HG03139 (cell line): Measurements from ENCODE around the gene RPS27L.

Experiments used
- ATAC-seq: cut with Tn5 transposase; IDR thresholded peaks from one replicate; pipeline ENCODE4 v1.9.1; 2021; ENCODE audit not compliant: unreplicated experiment

The RPS27L gene

GRCh38 chr15:63157118-63157843 is at the start of gene RPS27L:
Gene RPS27L (minus strand): TSS chr15:63157477. CDS start chr15:63157405, 72 bp downstream.
- ATAC-seq = peak; percentile 88

GRCh38 chr15:63206079-63206478 is 48.8 kb upstream of the RPS27L start:
- ATAC-seq = no peak

- ATAC-seq = no peak
Measured at GRCh38 chr15:63203451-63204090, 46.3 kb upstream of the RPS27L start.

- no peak for ATAC-seq
Measured at GRCh38 chr15:63202861-63203260, 45.6 kb upstream of the RPS27L start.

- ATAC-seq = no peak
Measured at GRCh38 chr15:63200464-63201249, 43.4 kb upstream of the RPS27L start.

- ATAC-seq = no peak
Measured at GRCh38 chr15:63198371-63199250, 41.3 kb upstream of the RPS27L start.

- no peak for ATAC-seq
Measured at GRCh38 chr15:63197626-63198025, 40.3 kb upstream of the RPS27L start.

GRCh38 chr15:63196842-63197241 is 39.6 kb upstream of the RPS27L start:
- ATAC-seq = no peak

- ATAC-seq = no peak
Measured at GRCh38 chr15:63195569-63196015, 38.3 kb upstream of the RPS27L start.

- no peak for ATAC-seq
Measured at GRCh38 chr15:63194880-63195568, 37.7 kb upstream of the RPS27L start.

GRCh38 chr15:63194302-63194701 is 37.0 kb upstream of the RPS27L start:
- no peak for ATAC-seq

GRCh38 chr15:63192619-63193206 is 35.4 kb upstream of the RPS27L start:
- no peak for ATAC-seq

GRCh38 chr15:63191895-63192618 is 34.8 kb upstream of the RPS27L start:
- peak; percentile 36 for ATAC-seq

- ATAC-seq = no peak
Measured at GRCh38 chr15:63190769-63191649, 33.7 kb upstream of the RPS27L start.

- ATAC-seq = no peak
Measured at GRCh38 chr15:63189941-63190768, 32.9 kb upstream of the RPS27L start.

- peak; percentile 66 for ATAC-seq
Measured at GRCh38 chr15:63188926-63189871, 31.9 kb upstream of the RPS27L start, which contains the start of gene RAB8B. Gene RAB8B (plus strand): TSS chr15:63189606. CDS start chr15:63189625, 19 bp downstream.
